Measurements from ENCODE around the gene PNLIPRP3.
A peak's percentile ranks its signal among the peaks of the same experiment; 100 is the strongest.

PNLIPRP3 gene

DNA sequence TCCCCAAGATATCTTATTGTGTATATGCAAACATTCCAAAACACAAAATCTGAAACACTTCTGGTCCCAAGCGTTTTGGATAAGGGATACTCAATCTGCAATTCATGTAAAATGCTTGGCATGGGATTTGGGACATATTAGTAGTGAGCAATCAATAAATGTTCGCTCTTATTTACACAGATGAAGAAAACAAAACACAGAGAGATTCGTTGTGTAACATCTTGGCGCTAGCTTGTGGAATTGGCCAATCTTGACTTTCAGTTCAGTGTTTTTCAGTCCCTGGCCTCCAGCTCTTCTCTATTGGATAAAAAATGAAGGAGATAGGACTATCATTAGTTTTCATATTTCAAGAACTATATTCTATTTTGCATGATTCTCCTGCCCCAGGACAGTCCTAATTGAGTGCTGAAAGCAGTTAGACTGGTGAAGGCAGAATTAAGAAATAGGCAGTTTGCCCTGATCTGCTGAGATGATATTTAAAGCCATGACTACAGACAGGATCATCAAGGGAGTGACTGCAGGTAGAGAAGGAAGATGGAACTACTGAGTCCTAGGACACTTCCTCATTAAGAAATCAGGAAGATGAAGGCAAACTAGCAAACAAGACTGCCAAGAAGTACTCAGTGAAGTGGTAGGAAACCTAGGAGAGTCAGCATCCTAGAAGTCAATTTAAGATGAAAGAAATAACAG lies 1.8 kb downstream of the PNLIPRP3 start:
- DNase-seq (ENCODE audit: low read depth) = no peak
- TF ChIP-seq, protein P1, sequence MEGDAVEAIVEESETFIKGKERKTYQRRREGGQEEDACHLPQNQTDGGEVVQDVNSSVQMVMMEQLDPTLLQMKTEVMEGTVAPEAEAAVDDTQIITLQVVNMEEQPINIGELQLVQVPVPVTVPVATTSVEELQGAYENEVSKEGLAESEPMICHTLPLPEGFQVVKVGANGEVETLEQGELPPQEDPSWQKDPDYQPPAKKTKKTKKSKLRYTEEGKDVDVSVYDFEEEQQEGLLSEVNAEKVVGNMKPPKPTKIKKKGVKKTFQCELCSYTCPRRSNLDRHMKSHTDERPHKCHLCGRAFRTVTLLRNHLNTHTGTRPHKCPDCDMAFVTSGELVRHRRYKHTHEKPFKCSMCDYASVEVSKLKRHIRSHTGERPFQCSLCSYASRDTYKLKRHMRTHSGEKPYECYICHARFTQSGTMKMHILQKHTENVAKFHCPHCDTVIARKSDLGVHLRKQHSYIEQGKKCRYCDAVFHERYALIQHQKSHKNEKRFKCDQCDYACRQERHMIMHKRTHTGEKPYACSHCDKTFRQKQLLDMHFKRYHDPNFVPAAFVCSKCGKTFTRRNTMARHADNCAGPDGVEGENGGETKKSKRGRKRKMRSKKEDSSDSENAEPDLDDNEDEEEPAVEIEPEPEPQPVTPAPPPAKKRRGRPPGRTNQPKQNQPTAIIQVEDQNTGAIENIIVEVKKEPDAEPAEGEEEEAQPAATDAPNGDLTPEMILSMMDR (IDR thresholded peaks at IDR 0.05; ENCODE audit: control insufficient read depth, insufficient read depth, low read depth, low read length, missing control alignments) = no peak
- H3K4me3 ChIP-seq (ENCODE audit: control insufficient read depth, low read depth, low read length) = no peak overlapping the region

DNA sequence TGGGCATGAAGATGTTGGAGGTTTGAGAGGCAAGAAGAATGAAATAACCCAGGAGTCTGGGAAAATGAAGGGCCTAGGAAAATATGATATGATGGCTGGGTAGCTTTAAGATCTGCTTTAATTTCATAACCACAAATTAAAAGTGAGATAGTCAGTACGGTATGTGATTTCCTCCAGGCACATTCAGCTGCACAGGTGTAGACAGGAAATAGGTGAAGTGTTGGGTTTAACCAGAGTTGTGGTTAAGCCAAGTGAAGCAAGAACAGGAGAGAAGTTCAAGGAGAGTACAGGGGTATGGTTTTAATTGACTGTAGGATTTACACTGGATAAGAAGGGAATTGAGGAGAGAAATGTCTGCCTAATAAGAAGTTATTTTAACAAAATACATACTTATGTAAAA lies 2.6 kb downstream of the PNLIPRP3 start:
- no peak overlapping the region for H3K4me3 ChIP-seq (ENCODE audit: control insufficient read depth, low read depth, low read length)
- no peak for DNase-seq (ENCODE audit: low read depth)
- TF ChIP-seq, protein P1 (IDR thresholded peaks at IDR 0.05; ENCODE audit: control insufficient read depth, insufficient read depth, low read depth, low read length, missing control alignments) = no peak

GRCh38 chr10:116431598-116431997 lies 4.0 kb downstream of the PNLIPRP3 start:
- no peak for DNase-seq (ENCODE audit: low read depth)
- TF ChIP-seq, protein P1 (IDR thresholded peaks at IDR 0.05; ENCODE audit: control insufficient read depth, insufficient read depth, low read depth, low read length, missing control alignments) = no peak
- no peak overlapping the region for H3K4me3 ChIP-seq (ENCODE audit: control insufficient read depth, low read depth, low read length)

- no peak for DNase-seq (ENCODE audit: low read depth)
- TF ChIP-seq, protein P1 (IDR thresholded peaks at IDR 0.05; ENCODE audit: control insufficient read depth, insufficient read depth, low read depth, low read length, missing control alignments) = no peak
- no peak overlapping the region for H3K4me3 ChIP-seq (ENCODE audit: control insufficient read depth, low read depth, low read length)
Measured at GRCh38 chr10:116437076-116437692, 9.5 kb downstream of the PNLIPRP3 start.

- no peak for DNase-seq (ENCODE audit: low read depth)
- TF ChIP-seq, protein P1 (IDR thresholded peaks at IDR 0.05; ENCODE audit: control insufficient read depth, insufficient read depth, low read depth, low read length, missing control alignments) = no peak
- H3K4me3 ChIP-seq (ENCODE audit: control insufficient read depth, low read depth, low read length) = no peak overlapping the region
Measured at GRCh38 chr10:116440330-116441030, 12.8 kb downstream of the PNLIPRP3 start.

DNA sequence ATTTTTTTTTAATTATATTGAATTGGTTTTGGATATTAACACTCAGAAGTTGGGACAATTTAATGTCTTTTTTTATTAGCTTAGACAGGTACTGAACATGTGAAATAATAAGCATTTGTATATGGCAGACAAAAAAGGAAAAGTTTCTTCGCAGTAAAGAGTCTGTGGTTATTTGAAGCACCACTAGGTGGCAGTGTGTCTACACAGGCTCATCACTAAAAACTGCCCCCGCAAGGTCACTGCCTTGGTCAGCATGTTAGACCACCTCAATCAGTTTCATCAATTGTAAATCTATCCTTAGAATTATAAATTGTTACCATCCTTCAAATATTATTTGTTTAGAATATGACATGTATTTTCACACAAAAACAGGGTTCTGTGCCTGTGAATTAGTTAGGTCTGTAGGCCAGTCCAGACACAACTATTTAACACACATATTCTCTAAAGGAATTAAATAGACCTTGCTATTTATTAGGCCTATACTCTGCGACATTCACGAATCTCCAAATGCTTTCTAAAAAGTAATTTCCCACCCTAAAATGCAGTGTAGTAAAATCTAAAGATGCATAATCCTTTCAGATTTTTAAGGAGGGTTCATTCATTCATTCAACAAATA lies 17.0 kb downstream of the PNLIPRP3 start:
- TF ChIP-seq, protein P1 (IDR thresholded peaks at IDR 0.05; ENCODE audit: control insufficient read depth, insufficient read depth, low read depth, low read length, missing control alignments) = peak; percentile 73
- no peak for DNase-seq (ENCODE audit: low read depth)

More for the DNA sequence above, 17.0 kb downstream of the PNLIPRP3 start:
- no peak overlapping the region for H3K4me3 ChIP-seq (ENCODE audit: control insufficient read depth, low read depth, low read length)

Data from AG09309 (cell line).